Measurements from ENCODE around the gene FHOD3. TPM values are rescaled to one million over a fixed set of nuclear protein-coding genes. Genes with fewer than 3 reads are reported as not detected.

Gene FHOD3
- total and polyA plus RNA-seq, 2 donors (not counting 1 experiment from before 2014, with no cell fraction given): not detected

DNA sequence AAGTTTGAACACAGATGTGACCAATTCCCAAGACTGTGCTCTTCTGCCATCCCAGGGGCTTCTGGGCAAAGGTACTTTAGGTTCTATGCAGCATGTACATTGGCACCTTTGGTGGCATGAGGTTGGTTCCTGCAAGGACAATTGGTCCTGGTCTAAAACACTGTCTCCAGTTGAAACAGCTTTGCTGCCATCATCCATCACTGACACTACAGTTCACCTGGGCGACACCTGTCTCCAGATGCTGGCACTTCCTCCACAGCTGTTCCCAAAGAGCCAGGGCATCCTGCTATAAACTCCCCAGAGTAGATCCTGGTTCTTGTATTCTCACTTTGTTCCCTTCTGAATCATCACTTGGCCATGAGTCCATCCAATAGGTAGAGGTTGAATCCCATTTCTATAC is 60.6 kb downstream of the FHOD3 start:
- no peak for ATAC-seq (ENCODE audit: low read depth)
- POLR2A ChIA-PET: no interaction called here
- intact Hi-C loops (cut with micrococcal nuclease): no loop called here

DNA sequence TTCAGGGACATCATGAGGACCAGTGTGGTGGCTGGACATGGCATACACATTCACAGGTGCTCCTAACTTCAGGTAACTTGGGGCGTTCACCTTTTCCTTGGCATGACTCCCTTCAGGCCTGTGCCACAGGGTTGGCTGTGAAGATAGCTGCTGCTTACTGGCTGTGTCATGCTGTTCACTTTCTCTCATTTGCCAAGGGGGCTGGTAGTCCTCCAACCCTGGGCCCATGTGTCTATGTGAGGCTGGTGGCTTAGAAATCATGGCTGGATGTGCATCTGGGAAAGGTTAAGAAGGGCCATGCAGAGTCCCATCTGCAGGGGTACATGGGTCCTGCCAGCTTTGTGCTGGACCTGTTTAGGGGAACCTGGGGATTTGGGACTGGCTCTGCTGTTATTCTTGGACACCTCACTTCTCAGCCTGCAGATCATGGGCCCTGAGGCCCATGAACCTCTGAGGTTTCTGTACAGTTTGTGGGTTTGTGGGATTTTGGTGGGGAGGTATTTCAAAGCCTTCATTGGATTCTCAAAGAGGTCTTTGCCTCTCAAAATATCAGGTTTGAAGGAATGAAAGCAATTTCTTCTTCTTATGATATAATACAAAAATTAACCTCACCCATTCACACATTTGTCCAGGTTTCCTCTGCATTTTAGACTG is 62.9 kb downstream of the FHOD3 start:
- H3K79me2 ChIP-seq (ENCODE audit: control insufficient read depth, insufficient read depth, low read length): no peaks in the 10 kb centered on the region
- no peak overlapping the region for H3K27ac ChIP-seq (ENCODE audit: low read length in 2 of 2)
- no peak overlapping the region for H3K4me3 Mint-ChIP-seq
- no peak overlapping the region for H3K4me3 ChIP-seq (ENCODE audit: control extremely low read depth in 1 of 5, extremely low read depth in 1 of 5, insufficient read depth in 1 of 5, low read depth in 2 of 5, low read length in 4 of 5)
- ATAC-seq (ENCODE audit: low read depth): no peak
- no peak for DNase-seq
- H3K4me1 Mint-ChIP-seq: no peaks in the 10 kb centered on the region
- no peaks in the 10 kb centered on the region for H4K20me1 ChIP-seq (ENCODE audit: control insufficient read depth, insufficient read depth, low read length, poor library complexity, severe bottlenecking)
- H2AFZ ChIP-seq (ENCODE audit: insufficient read depth, low read depth, low read length, poor library complexity, severe bottlenecking): no peak overlapping the region
- H3K4me1 ChIP-seq (ENCODE audit: control insufficient read depth in 2 of 2, insufficient read depth in 2 of 2, low read length in 2 of 2): no peaks in the 10 kb centered on the region
- intact Hi-C loops (cut with micrococcal nuclease): no loop called here
- H3K9ac ChIP-seq (ENCODE audit: low read length): no peak overlapping the region
- WGBS (ENCODE audit: insufficient coverage): 92% methylated on average over 1 of the region's 1 CpG
- TF ChIP-seq, protein P1, sequence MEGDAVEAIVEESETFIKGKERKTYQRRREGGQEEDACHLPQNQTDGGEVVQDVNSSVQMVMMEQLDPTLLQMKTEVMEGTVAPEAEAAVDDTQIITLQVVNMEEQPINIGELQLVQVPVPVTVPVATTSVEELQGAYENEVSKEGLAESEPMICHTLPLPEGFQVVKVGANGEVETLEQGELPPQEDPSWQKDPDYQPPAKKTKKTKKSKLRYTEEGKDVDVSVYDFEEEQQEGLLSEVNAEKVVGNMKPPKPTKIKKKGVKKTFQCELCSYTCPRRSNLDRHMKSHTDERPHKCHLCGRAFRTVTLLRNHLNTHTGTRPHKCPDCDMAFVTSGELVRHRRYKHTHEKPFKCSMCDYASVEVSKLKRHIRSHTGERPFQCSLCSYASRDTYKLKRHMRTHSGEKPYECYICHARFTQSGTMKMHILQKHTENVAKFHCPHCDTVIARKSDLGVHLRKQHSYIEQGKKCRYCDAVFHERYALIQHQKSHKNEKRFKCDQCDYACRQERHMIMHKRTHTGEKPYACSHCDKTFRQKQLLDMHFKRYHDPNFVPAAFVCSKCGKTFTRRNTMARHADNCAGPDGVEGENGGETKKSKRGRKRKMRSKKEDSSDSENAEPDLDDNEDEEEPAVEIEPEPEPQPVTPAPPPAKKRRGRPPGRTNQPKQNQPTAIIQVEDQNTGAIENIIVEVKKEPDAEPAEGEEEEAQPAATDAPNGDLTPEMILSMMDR (IDR thresholded peaks at IDR 0.05): no peak
- TF ChIP-seq EZH2 (IDR thresholded peaks at IDR 0.05; ENCODE audit: borderline replicate concordance, insufficient read depth, low read depth, low read length, poor library complexity, severe bottlenecking): no peak
- H3K9me3 ChIP-seq (ENCODE audit: control extremely low read depth in 1 of 3, control insufficient read depth in 2 of 3, insufficient read depth in 1 of 3, low read length in 2 of 3): peaks cover 0 to 3% (median 0%) of the 10 kb centered on the region in 3 donors
- CTCF ChIA-PET: no interaction called here
- H3K4me2 ChIP-seq (replicated peaks; ENCODE audit: low read depth, low read length, poor library complexity, severe bottlenecking): no peak overlapping the region
- no peak overlapping the region for H3K27ac Mint-ChIP-seq
- no peaks in the 10 kb centered on the region for H3K36me3 ChIP-seq (replicated peaks in 1 of 2; ENCODE audit: control extremely low read depth in 1 of 2, control insufficient read depth in 1 of 2, extremely low read depth in 1 of 2, insufficient read depth in 2 of 2, low read length in 1 of 2)
- POLR2A ChIA-PET: no interaction called here
- peaks cover 0 to 11% (median 2%) of the 10 kb centered on the region in 4 experiments for H3K27me3 ChIP-seq (replicated peaks in 1 of 4; ENCODE audit: control extremely low read depth in 1 of 4, control insufficient read depth in 3 of 4, insufficient read depth in 4 of 4, low read length in 3 of 4)
- peaks cover 23% of the 10 kb centered on the region for H3K27me3 Mint-ChIP-seq
- H3K9me3 Mint-ChIP-seq (ENCODE audit: insufficient read depth): peaks cover 2% of the 10 kb centered on the region

More for the DNA sequence above, 60.6 kb downstream of the FHOD3 start:
- DNase-seq: no peak
- 100% methylated on average over 1 of the region's 1 CpG for WGBS (ENCODE audit: insufficient coverage)
- no peak overlapping the region for H3K27ac Mint-ChIP-seq
- H3K4me3 ChIP-seq (ENCODE audit: control extremely low read depth in 1 of 5, extremely low read depth in 1 of 5, insufficient read depth in 1 of 5, low read depth in 2 of 5, low read length in 4 of 5): no peak overlapping the region
- H3K36me3 ChIP-seq (replicated peaks in 1 of 2; ENCODE audit: control extremely low read depth in 1 of 2, control insufficient read depth in 1 of 2, extremely low read depth in 1 of 2, insufficient read depth in 2 of 2, low read length in 1 of 2): no peaks in the 10 kb centered on the region
- peaks cover 0 to 11% (median 2%) of the 10 kb centered on the region in 4 experiments for H3K27me3 ChIP-seq (replicated peaks in 1 of 4; ENCODE audit: control extremely low read depth in 1 of 4, control insufficient read depth in 3 of 4, insufficient read depth in 4 of 4, low read length in 3 of 4)
- peaks cover 0 to 3% (median 0%) of the 10 kb centered on the region in 3 donors for H3K9me3 ChIP-seq (ENCODE audit: control extremely low read depth in 1 of 3, control insufficient read depth in 2 of 3, insufficient read depth in 1 of 3, low read length in 2 of 3)
- H3K4me3 Mint-ChIP-seq: no peak overlapping the region
- peaks cover 16% of the 10 kb centered on the region for H3K27me3 Mint-ChIP-seq
- no peaks in the 10 kb centered on the region for H3K9me3 Mint-ChIP-seq (ENCODE audit: insufficient read depth)
- H3K79me2 ChIP-seq (ENCODE audit: control insufficient read depth, insufficient read depth, low read length): no peaks in the 10 kb centered on the region
- H3K4me1 Mint-ChIP-seq: no peaks in the 10 kb centered on the region
- TF ChIP-seq EZH2 (IDR thresholded peaks at IDR 0.05; ENCODE audit: borderline replicate concordance, insufficient read depth, low read depth, low read length, poor library complexity, severe bottlenecking): no peak
- TF ChIP-seq, protein P1 (IDR thresholded peaks at IDR 0.05): no peak
- no peak overlapping the region for H3K27ac ChIP-seq (ENCODE audit: low read length in 2 of 2)
- no peak overlapping the region for H2AFZ ChIP-seq (ENCODE audit: insufficient read depth, low read depth, low read length, poor library complexity, severe bottlenecking)
- no peaks in the 10 kb centered on the region for H3K4me1 ChIP-seq (ENCODE audit: control insufficient read depth in 2 of 2, insufficient read depth in 2 of 2, low read length in 2 of 2)
- H4K20me1 ChIP-seq (ENCODE audit: control insufficient read depth, insufficient read depth, low read length, poor library complexity, severe bottlenecking): no peaks in the 10 kb centered on the region
- H3K9ac ChIP-seq (ENCODE audit: low read length): no peak overlapping the region
- no peak overlapping the region for H3K4me2 ChIP-seq (replicated peaks; ENCODE audit: low read depth, low read length, poor library complexity, severe bottlenecking)
- CTCF ChIA-PET: no interaction called here

Measured in B cell (primary cell).